IMR-90 (cell line): Measurements from ENCODE around the gene TTLL7.

Source experiments
- MAZ ChIP-seq: IDR thresholded peaks from 2 replicates; pipeline ENCODE4 v1.6.1; 2012; ENCODE audit warnings: low read depth, mild to moderate bottlenecking, low read length, improper control_type of control experiment, moderate library complexity, borderline replicate concordance
- MXI1 ChIP-seq: IDR thresholded peaks from 2 replicates; pipeline ENCODE4 v1.6.1; 2012; ENCODE audit warnings: low read depth, mild to moderate bottlenecking, low read length, moderate library complexity, borderline replicate concordance
- POLR2A ChIP-seq: IDR thresholded peaks from 2 replicates; pipeline ENCODE4 v1.6.1; 2012; ENCODE audit warnings: mild to moderate bottlenecking, low read depth, low read length
- RAD21 ChIP-seq: IDR thresholded peaks from 2 replicates; pipeline ENCODE4 v1.6.1; 2012; ENCODE audit warnings: low read length, improper control_type of control experiment
- TF ChIP-seq, protein P1 (sequence below): conservative IDR thresholded peaks from 2 replicates; pipeline ENCODE4 v1.5.1; 2012; ENCODE audit warnings: mild to moderate bottlenecking, low read depth, low read length, improper control_type of control experiment

DNA sequence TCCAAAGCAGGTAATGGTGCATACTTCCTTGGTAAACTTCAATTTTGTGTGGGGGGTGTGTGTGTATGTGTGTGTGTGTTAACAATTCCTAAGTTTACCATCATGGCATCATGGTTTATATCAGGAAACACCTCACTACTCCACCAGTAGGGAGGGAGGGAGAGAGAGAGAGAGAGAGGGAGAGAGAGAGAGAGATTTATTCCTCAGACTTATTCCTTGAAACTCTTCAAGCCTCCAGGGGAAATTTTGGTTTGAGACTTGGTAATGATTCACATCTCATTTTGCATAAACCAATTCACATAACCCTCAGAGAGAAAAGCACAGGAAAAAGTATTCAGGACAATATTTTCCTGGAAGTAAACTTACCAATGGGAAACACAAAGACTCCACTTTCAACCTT lies 115.0 kb downstream of the TTLL7 start:
- TF ChIP-seq MAZ (no peak), MXI1 (no peak), RAD21 (no peak), POLR2A (no peak)
- TF ChIP-seq, protein P1, sequence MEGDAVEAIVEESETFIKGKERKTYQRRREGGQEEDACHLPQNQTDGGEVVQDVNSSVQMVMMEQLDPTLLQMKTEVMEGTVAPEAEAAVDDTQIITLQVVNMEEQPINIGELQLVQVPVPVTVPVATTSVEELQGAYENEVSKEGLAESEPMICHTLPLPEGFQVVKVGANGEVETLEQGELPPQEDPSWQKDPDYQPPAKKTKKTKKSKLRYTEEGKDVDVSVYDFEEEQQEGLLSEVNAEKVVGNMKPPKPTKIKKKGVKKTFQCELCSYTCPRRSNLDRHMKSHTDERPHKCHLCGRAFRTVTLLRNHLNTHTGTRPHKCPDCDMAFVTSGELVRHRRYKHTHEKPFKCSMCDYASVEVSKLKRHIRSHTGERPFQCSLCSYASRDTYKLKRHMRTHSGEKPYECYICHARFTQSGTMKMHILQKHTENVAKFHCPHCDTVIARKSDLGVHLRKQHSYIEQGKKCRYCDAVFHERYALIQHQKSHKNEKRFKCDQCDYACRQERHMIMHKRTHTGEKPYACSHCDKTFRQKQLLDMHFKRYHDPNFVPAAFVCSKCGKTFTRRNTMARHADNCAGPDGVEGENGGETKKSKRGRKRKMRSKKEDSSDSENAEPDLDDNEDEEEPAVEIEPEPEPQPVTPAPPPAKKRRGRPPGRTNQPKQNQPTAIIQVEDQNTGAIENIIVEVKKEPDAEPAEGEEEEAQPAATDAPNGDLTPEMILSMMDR = no peak
